Measurements from ENCODE around the gene OR52M1.

Gene OR52M1

GRCh38 chr11:4569075-4569474, 24.1 kb downstream of the OR52M1 start:
- DNase-seq (ENCODE audit: low spot score) = no peak

GRCh38 chr11:4576880-4577279, 31.9 kb downstream of the OR52M1 start:
- no peak for DNase-seq (ENCODE audit: low spot score)

GRCh38 chr11:4577761-4578160, 32.8 kb downstream of the OR52M1 start:
- no peak for DNase-seq (ENCODE audit: low spot score)

- DNase-seq (ENCODE audit: low spot score) = no peak
Observed at GRCh38 chr11:4578624-4579023, 33.6 kb downstream of the OR52M1 start.

DNA sequence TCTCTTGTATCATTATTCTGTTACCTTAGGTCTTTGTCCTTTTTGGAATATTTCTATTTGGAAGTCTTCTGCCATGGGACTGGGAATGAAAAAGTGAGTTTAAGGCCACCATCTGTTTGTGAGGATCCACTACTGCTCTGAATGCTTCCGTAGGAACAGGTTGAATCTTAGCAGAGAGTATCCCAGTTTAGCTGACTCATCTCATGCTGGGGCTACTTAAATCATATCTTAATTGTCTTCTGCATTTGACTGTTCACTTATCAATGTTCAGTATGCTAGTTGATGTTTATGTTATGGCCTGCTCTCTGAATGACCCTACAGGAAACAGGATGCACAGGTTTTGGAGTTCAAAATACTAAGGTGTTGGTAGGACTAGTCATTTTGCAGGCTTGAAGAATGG, 35.1 kb downstream of the OR52M1 start:
- no peak for DNase-seq (ENCODE audit: low spot score)

GRCh38 chr11:4581443-4581842, 36.5 kb downstream of the OR52M1 start, which contains the start of gene OR52I2:
Gene OR52I2, plus strand, starts transcription at chr11:4581743.
- no peak for DNase-seq (ENCODE audit: low spot score)

- no peak for DNase-seq (ENCODE audit: low spot score)
Observed at GRCh38 chr11:4589017-4589416, 44.0 kb downstream of the OR52M1 start.

DNA sequence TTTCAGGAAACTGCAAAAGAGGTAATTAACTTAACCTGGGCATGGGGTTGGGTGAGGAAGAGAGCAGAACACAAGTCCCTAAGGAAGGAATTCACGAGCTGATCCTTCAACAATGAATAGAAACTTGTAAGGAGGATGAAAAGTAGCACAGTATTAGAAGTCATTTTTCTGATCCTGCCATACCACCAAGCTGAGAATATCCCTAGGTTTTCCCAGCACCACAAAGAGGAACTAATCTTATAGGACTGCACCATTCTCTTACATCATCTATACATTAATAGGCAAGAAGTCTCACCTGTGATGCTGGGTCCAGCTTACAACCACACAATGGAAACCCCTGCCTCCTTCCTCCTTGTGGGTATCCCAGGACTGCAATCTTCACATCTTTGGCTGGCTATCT, 48.7 kb downstream of the OR52M1 start, which contains the start of gene OR52I1:
Gene OR52I1 (plus strand): TSS at position 301 of the 400 bp plus-strand sequence. CDS start 0 bp downstream, at position 301.
- DNase-seq (ENCODE audit: low spot score) = no peak

Measured in COLO829 (cell line).